LNCaP clone FGC (cell line): ENCODE measurements around the gene CEMIP2.

ENCODE experiments used
- DNase-seq: peaks from one replicate; pipeline ENCODE4 v3.0.0-alpha.2; 2011; ENCODE audit warnings: low read depth
- H3K4me3 ChIP-seq: 2 replicates; pipeline ENCODE4 v1.5.1; 2011; ENCODE audit warnings: mild to moderate bottlenecking, low read depth, low read length, control low read depth
- CTCF ChIP-seq: IDR thresholded peaks from 2 replicates; pipeline ENCODE4 v1.5.1; 2012; ENCODE audit warnings: mild to moderate bottlenecking; ENCODE audit not compliant: control insufficient read depth, insufficient read depth; ENCODE audit errors: extremely low read depth

The CEMIP2 gene

DNA sequence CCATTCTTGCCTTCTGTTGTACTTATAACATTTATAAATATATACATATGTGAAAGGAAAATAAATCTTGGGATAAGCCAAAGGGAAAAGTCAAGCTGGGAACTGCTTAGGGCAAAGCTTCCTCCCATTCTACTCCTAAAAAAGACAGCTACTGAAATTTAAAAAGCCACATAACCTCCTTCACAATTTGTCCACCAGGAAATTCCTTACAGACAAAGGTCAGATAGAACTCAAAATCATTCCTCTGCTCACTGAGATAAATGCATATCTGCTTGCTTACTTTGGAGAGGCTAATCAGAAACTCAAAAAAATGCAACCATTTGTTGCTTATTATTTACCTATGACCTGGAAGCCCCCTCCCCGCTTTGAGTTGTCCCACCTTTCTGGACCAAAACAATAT lies 112.5 kb downstream of the CEMIP2 start:
- DNase-seq = no peak
- H3K4me3 ChIP-seq = no peak overlapping the region
- TF ChIP-seq CTCF = no peak

- no peak for TF ChIP-seq CTCF
- H3K4me3 ChIP-seq = no peak overlapping the region
- no peak for DNase-seq
These were observed 113.2 kb downstream of the CEMIP2 start for GRCh38 chr9:71655141-71655540.

GRCh38 chr9:71652480-71652879 lies 115.8 kb downstream of the CEMIP2 start:
- no peak for TF ChIP-seq CTCF
- no peak for DNase-seq
- no peak overlapping the region for H3K4me3 ChIP-seq

- no peak overlapping the region for H3K4me3 ChIP-seq
- TF ChIP-seq CTCF = no peak
- no peak for DNase-seq
These were observed 119.9 kb downstream of the CEMIP2 start for GRCh38 chr9:71648453-71648852.

DNA sequence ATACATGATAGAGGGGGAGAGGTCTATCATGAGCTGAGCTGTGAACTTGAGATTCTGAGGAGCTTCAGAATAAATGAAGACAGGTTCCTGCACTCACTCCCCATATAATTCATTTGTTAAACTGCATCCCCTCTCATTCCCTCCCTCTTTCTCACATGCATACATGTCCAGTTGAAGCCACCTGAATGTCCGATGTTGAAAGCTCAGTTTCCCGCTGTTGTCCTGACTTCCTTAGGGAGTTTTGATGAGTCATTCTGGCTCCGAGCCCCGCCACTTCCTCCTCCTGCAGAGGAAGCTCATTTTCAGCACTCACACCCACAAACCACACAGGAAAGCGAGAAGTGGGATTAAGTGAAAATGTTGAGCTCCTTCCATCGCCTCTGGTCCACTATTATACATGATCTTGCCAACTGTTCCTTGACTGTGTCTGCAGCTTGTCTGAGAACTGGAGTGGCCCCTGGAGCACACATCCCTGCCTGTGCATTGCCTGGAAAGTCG lies 121.2 kb downstream of the CEMIP2 start:
- no peak for DNase-seq
- no peak for TF ChIP-seq CTCF
- H3K4me3 ChIP-seq = no peak overlapping the region

- no peak overlapping the region for H3K4me3 ChIP-seq
- no peak for DNase-seq
- no peak for TF ChIP-seq CTCF
These were observed 122.2 kb downstream of the CEMIP2 start for GRCh38 chr9:71646131-71646530.

DNA sequence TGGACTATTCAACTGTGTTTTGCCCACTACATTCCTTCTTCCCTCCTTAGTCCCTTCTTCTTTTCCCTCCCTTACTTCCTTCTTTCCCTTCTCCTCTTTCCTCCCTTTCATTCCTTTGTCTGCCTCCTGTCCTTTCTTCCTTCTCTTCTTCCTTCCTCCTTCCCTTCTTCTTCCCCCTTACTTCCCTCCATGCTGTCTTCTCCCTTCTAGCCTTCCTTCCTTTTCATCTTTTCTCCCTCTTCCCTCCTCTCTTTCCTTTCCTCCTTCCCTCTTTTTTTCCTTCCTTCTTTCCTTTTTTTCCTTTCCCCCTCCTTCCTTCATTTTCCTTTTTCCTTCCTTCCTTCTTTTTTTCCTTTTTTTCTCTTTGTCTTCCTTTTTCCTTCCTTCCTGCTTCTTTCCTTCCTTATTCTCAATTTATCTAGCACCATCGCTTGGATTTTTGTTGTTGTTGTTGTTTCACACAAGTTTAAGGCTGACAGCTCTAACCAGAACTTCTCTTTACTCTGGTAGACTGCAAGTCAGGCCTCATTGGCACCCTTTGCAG lies 123.4 kb downstream of the CEMIP2 start:
- DNase-seq = no peak
- H3K4me3 ChIP-seq = no peak overlapping the region
- TF ChIP-seq CTCF = no peak
